K562 (cell line): ENCODE measurements around the gene BET1L. TPM values are rescaled to one million over a fixed set of nuclear protein-coding genes. Genes with fewer than 3 reads are reported as not detected.

Experiments
- ATF6 ChIP-seq: sonication (generic); formaldehyde crosslinking; IDR thresholded peaks from 2 replicates; pipeline ENCODE4 v1.4.0; 2020; ENCODE audit warnings: mild to moderate bottlenecking, missing genetic modification reagents
- C11orf30 ChIP-seq: fragments of 450-650 bp; IDR thresholded peaks from 2 replicates; pipeline ENCODE4 v1.6.1; 2016; ENCODE audit warnings: low read depth, mild to moderate bottlenecking
- CHD7 ChIP-seq: fragments of 200-600 bp; sonication (generic); IDR thresholded peaks from one replicate; pipeline ENCODE4 v1.6.1; 2012; ENCODE audit warnings: mild to moderate bottlenecking, low read depth, low read length, inconsistent platforms
- RBBP5 ChIP-seq: fragments of 200-600 bp; sonication (generic); IDR thresholded peaks from 2 replicates; pipeline ENCODE4 v1.6.1; 2012; ENCODE audit warnings: borderline replicate concordance, mild to moderate bottlenecking, low read length, control low read depth, inconsistent platforms; ENCODE audit not compliant: insufficient read depth, poor library complexity, severe bottlenecking
- SPI1 ChIP-seq: IDR thresholded peaks from 2 replicates; pipeline ENCODE4 v1.6.1; 2011; ENCODE audit warnings: low read depth, low read length, control low read depth, borderline replicate concordance
- TCF15 ChIP-seq: fragments of 250-450 bp; sonication (Bioruptor Pico); IDR thresholded peaks from 2 replicates; pipeline ENCODE4 v1.8.0; 2022; ENCODE audit warnings: moderate library complexity, mild to moderate bottlenecking, inconsistent platforms
- polyA plus RNA-seq, 8 experiments: library from polyadenylated mRNA; depleted of rRNA in 4 of 8; stranded (reverse) in 5 of 8; unstranded in 3 of 8; fragments of >200 nt; fragmentation: Nextera tagmentation in 2 of 8; fragmentation: Illumina TruSeq in 1 of 8; extraction: Ambion mirVana in 2 of 8; extraction: Trizol in 1 of 8; gene quantifications; 2 replicates each; pipeline versions ENCODE4 v1.2.1 to v1.2.3, GENCODE V29; 2011 to 2014; ENCODE audit warnings: inconsistent platforms in 1 of 8, missing spikeins in 1 of 8
- total RNA-seq, 7 experiments: library from RNA; depleted of rRNA in 6 of 7; stranded (reverse); fragments of >200 nt in 6 of 7; fragmentation: Illumina TruSeq in 2 of 7; extraction: Trizol in 2 of 7; gene quantifications; 2 replicates each; pipeline versions ENCODE4 v1.2.1 to v1.2.3, GENCODE V29; 2011 to 2021; ENCODE audit warnings: low replicate concordance in 1 of 7
- TF ChIP-seq, protein P1 (sequence below), 2 experiments: fragments of 450-650 bp; conservative IDR thresholded peaks; 2 replicates each; pipeline ENCODE4 v1.6.1; 2017; ENCODE audit warnings: mild to moderate bottlenecking in 2 of 2, moderate library complexity in 2 of 2

The BET1L gene
- total and polyA plus RNA-seq, 9 of the 15 experiments (the other 6 are each of a cell fraction or from before 2014, with no cell fraction given): 9.9 to 69.1 (median 19.9) TPM

DNA sequence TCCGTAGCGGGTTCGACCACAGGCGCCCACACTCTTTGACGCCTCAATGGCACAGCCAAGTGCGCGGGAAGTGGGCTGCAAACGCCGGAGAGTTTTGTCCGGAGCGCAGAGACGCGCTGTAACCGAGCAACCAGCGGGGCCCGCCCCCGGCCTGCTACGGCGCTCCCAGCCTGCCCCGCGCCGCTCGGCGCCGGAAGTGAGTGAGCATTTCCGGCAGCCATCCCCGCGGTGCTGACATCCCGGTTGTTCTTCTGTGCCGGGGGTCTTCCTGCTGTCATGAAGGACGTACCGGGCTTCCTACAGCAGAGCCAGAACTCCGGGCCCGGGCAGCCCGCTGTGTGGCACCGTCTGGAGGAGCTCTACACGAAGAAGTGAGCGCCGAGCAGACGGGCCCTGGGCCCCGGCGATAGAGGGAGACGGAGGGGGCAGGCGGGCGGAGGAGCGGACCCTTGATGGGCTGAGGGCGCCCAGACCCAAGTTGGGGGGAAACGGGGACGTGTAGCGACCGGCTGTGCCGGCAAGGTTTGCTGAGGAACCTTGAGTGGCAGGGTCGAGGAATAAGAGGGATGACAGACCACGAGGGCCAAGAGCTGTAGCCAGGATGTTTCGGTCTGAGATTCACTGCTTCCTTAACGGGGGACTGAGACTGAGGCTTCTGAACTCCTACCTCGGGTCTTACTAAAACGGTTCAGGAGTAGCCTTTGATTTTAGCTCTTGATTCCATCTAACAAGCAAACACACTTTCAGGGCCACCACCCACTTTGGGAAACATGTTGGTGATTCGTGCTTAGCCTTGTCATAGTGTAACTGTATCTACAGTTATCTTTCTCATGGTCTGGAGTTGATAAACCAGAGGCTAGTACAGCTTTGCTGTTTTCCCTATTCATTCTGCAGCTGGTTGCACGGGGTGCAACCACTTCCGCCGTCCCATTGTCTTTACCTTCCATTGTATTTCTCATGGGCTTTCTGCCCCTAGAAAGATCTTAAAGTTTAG is 29.9 kb upstream of the BET1L start, which contains the start of gene PSMD13 (continued):
- no peak for TF ChIP-seq CHD7
- 0 out of 2 replicates have a peak, but pooled peaks have one; percentile 50 for TF ChIP-seq ATF6 (CRISPR knock-in tag)
- peak; percentile 91 for TF ChIP-seq C11orf30
- 0 out of 2 replicates have a peak, but pooled peaks have one; percentile 38 for TF ChIP-seq SPI1
- TF ChIP-seq TCF15 (CRISPR knock-in tag): no peak
- TF ChIP-seq RBBP5: peak; percentile 97
- TF ChIP-seq, protein P1, sequence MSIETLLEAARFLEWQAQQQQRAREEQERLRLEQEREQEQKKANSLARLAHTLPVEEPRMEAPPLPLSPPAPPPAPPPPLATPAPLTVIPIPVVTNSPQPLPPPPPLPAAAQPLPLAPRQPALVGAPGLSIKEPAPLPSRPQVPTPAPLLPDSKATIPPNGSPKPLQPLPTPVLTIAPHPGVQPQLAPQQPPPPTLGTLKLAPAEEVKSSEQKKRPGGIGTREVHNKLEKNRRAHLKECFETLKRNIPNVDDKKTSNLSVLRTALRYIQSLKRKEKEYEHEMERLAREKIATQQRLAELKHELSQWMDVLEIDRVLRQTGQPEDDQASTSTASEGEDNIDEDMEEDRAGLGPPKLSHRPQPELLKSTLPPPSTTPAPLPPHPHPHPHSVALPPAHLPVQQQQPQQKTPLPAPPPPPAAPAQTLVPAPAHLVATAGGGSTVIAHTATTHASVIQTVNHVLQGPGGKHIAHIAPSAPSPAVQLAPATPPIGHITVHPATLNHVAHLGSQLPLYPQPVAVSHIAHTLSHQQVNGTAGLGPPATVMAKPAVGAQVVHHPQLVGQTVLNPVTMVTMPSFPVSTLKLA (conservative IDR thresholded peaks at IDR 0.05): peak; percentile 68 to 79
